A549 (cell line): ENCODE measurements around the gene SCYL2. TPM values are rescaled to one million over a fixed set of nuclear protein-coding genes. Genes with fewer than 3 reads are reported as not detected.
A peak's percentile ranks its signal among the peaks of the same experiment; 100 is the strongest.
"Not testable (repeated sequence)": the region's sequence is repeated elsewhere in the genome, so short reads cannot be mapped to it uniquely, and the experiment has no call there.

Experiments
- ATAC-seq, 2 experiments: fragments of 200-7000 bp in 1 of 2; fragments of >200 bp in 1 of 2; cut with Nextera tagmentation in 1 of 2; cut with Tn5 transposase in 1 of 2; 3 replicates each; pipeline versions ENCODE4 v1.8.0 to v1.9.1; 2018 to 2020; ENCODE audit warnings: mild to moderate bottlenecking in 1 of 2, moderate library complexity in 1 of 2
- CTCF ChIA-PET: fragments of 300-600 bp; sonication (Branson Sonifier 250); formaldehyde crosslinking; extraction: SDS; loops from one replicate; lab custom pipeline; 2021; ENCODE audit warnings: antibody characterized with exemption, inconsistent platforms; lab: Yijun Ruan, JAX
- POLR2A ChIA-PET: fragments of 350-600 bp; formaldehyde crosslinking; extraction: SDS; loops from one replicate; lab custom pipeline; 2021; ENCODE audit warnings: antibody characterized with exemption, inconsistent platforms; lab: Yijun Ruan, JAX
- DNase-seq, 2 experiments: peaks; one replicate each; pipeline versions ENCODE4 v3.0.0 to v3.0.0-alpha.2; 2011 to 2016; ENCODE audit warnings: low read depth in 1 of 2, low spot score in 1 of 2
- FAIRE-seq: peaks from 2 replicates; lab custom pipeline; 2011; peaks lifted over from hg19 to GRCh38; lab: Jason Lieb, UNC
- H3K27ac ChIP-seq, 2 experiments: fragments of >200 bp; sonication (Bioruptor Twin); formaldehyde crosslinking; 3 replicates each; pipeline ENCODE4 v1.5.1; 2016 to 2017
- H3K4me1 ChIP-seq: fragments of >200 bp; sonication (Bioruptor Twin); formaldehyde crosslinking; 3 replicates; pipeline ENCODE4 v1.6.1; 2016
- H3K4me2 ChIP-seq: fragments of >200 bp; sonication (Bioruptor Twin); formaldehyde crosslinking; 3 replicates; pipeline ENCODE4 v1.6.1; 2016
- H3K4me3 ChIP-seq: fragments of >200 bp; sonication (Bioruptor Twin); formaldehyde crosslinking; 3 replicates; pipeline ENCODE4 v1.5.1; 2016
- H3K9me3 ChIP-seq: fragments of >200 bp; sonication (Bioruptor Twin); formaldehyde crosslinking; 3 replicates; pipeline ENCODE4 v1.6.1; 2016
- CBX2 ChIP-seq: fragments of 200-600 bp; sonication (generic); IDR thresholded peaks from 2 replicates; pipeline ENCODE4 v1.6.1; 2016; ENCODE audit warnings: low read depth, mild to moderate bottlenecking, borderline replicate concordance
- EHF ChIP-seq: fragments of 250-450 bp; sonication (Bioruptor Pico); IDR thresholded peaks from 2 replicates; pipeline ENCODE4 v1.5.0; 2020; ENCODE audit warnings: mild to moderate bottlenecking
- EHMT2 ChIP-seq: fragments of 200-600 bp; sonication (generic); IDR thresholded peaks from 2 replicates; pipeline ENCODE4 v1.6.1; 2016; ENCODE audit warnings: antibody characterized with exemption, low read depth, mild to moderate bottlenecking, moderate library complexity
- FOSB ChIP-seq: fragments of 250-450 bp; sonication (Bioruptor Pico); IDR thresholded peaks from 2 replicates; pipeline ENCODE4 v1.5.0; 2020; ENCODE audit warnings: mild to moderate bottlenecking, moderate library complexity
- GATA3 ChIP-seq: IDR thresholded peaks from 2 replicates; pipeline ENCODE4 v1.6.1; 2012; ENCODE audit warnings: borderline replicate concordance
- JUNB ChIP-seq: fragments of >200 bp; sonication (Bioruptor Twin); formaldehyde crosslinking; IDR thresholded peaks from 2 replicates; pipeline ENCODE4 v1.6.1; 2016
- NR3C1 ChIP-seq: fragments of >200 bp; sonication (Bioruptor Twin); formaldehyde crosslinking; IDR thresholded peaks from 3 replicates; pipeline ENCODE4 v1.6.1; 2017
- POLR2A ChIP-seq: IDR thresholded peaks from 2 replicates; pipeline ENCODE4 v1.6.1; 2012; ENCODE audit warnings: mild to moderate bottlenecking, low read length
- RAD21 ChIP-seq, 2 experiments: fragments of >200 bp in 1 of 2; sonication (Bioruptor Twin) in 1 of 2; formaldehyde crosslinking in 1 of 2; IDR thresholded peaks in 1 of 2; conservative IDR thresholded peaks in 1 of 2; 2 replicates in 1 of 2; 3 replicates in 1 of 2; pipeline ENCODE4 v1.6.1; 2012 to 2018; ENCODE audit warnings: inconsistent platforms in 1 of 2
- RARB ChIP-seq: fragments of 250-450 bp; sonication (Bioruptor Pico); IDR thresholded peaks from 2 replicates; pipeline ENCODE4 v1.8.0; 2021; ENCODE audit warnings: mild to moderate bottlenecking, moderate library complexity
- RFX5 ChIP-seq: fragments of 450-650 bp; IDR thresholded peaks from 2 replicates; pipeline ENCODE4 v1.7.1; 2014; ENCODE audit warnings: antibody characterized with exemption, mild to moderate bottlenecking, moderate library complexity
- SREBF2 ChIP-seq: fragments of 450-650 bp; IDR thresholded peaks from 2 replicates; pipeline ENCODE4 v1.6.1; 2014; ENCODE audit warnings: mild to moderate bottlenecking, moderate library complexity
- TP53 ChIP-seq: fragments of 250-450 bp; sonication (Bioruptor Pico); IDR thresholded peaks from 2 replicates; pipeline ENCODE4 v1.5.0; 2021; ENCODE audit warnings: mild to moderate bottlenecking, moderate library complexity
- USF2 ChIP-seq: fragments of 450-650 bp; IDR thresholded peaks from 2 replicates; pipeline ENCODE4 v1.6.1; 2014; ENCODE audit warnings: antibody characterized with exemption
- WGBS: methylation state at CpG from one replicate; pipeline ENCODE4 v1.1.6; 2017; ENCODE audit errors: missing lambda C conversion rate; 5-methylcytosine and 5-hydroxymethylcytosine counted together
- polyA plus RNA-seq, 4 experiments: library from polyadenylated mRNA; depleted of rRNA in 3 of 4; stranded (reverse); fragments of >200 nt; fragmentation: RNase III in 1 of 4; extraction: RNeasy Plus Mini Kit Qiagen cat#74134 plus additional on column Dnase treatment in 1 of 4; gene quantifications; 2 replicates in 3 of 4; 3 replicates in 1 of 4; pipeline ENCODE4 v1.2.3, GENCODE V29; 2011 to 2017
- TF ChIP-seq, protein P1 (sequence below): fragments of >200 bp; sonication (Bioruptor Twin); formaldehyde crosslinking; IDR thresholded peaks from 3 replicates; pipeline ENCODE4 v1.5.1; 2016
- TF ChIP-seq, protein P2 (sequence below): IDR thresholded peaks from 2 replicates; pipeline ENCODE4 v1.6.1; 2012

SCYL2 gene
- polyA plus RNA-seq, 2 of the 4 experiments (the other 2 are of a cell fraction), result 21.7 to 51.7 TPM

- Histone ChIP-seq H3K4me2 (no peak overlapping the region), H3K27ac (no peak overlapping the region), H3K4me3 (no peak overlapping the region), H3K4me1 (peaks cover 1% of the 10 kb centered on the region; the same call in 2 of the 3 replicates), H3K9me3 (no peaks in the 10 kb centered on the region)
- ATAC-seq (peak; percentile 81), DNase-seq (peak in 1 of 2 experiments; percentile 60), FAIRE-seq (no peak)
- POLR2A ChIA-PET, result interaction anchor here (0.6 kb wide), 3 partner anchors 17 to 131 kb away, joined by 3 to 5 read pairs (median 3); no protein-coding TSS in a partner anchor
- CTCF ChIA-PET, result interaction anchor here (0.6 to 0.9 kb wide), 2 partner anchors 72 to 84 kb away, joined by 3 to 4 read pairs; no protein-coding TSS in a partner anchor
- 90% methylated on average over 5 of the region's 5 CpGs for WGBS
- TF ChIP-seq RAD21 (conservative IDR thresholded peaks at IDR 0.05 in 1 of 2, IDR thresholded peaks at IDR 0.05 in 1 of 2) (peak; percentile 24 to 50; a peak in 2 of 5 replicates), TP53 (CRISPR knock-in tag) (no peak)
Measured at GRCh38 chr12:100229036-100229635, 37.8 kb upstream of the SCYL2 start.

DNA sequence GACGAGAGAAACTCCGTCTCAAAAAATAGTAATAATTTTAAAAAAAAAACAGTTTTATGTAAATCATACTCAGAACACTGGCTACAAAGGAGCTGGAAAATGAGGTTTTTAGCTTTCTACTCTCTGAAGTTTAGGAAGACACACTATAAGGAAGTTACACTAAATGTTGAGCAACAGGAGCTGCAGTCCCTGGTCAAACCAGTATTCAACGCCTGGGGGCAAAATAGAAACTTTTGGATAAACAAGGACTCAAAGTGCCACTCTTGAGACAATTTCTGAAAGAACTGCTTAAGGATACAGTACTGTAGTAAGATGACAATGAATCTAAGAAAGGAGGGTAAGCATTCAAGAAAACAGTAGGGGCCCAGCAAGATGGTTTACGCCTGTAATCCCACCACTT lies 37.1 kb upstream of the SCYL2 start:
- Histone ChIP-seq H3K4me2 (no peak overlapping the region), H3K27ac (no peak overlapping the region), H3K4me3 (no peak overlapping the region), H3K9me3 (no peaks in the 10 kb centered on the region), H3K4me1 (peaks cover 6% of the 10 kb centered on the region; the same call in 2 of the 3 replicates)
- whole genome bisulfite sequencing, result 93% methylated on average over 4 of the region's 4 CpGs
- no peak for TF ChIP-seq JUNB
- no peak for TF ChIP-seq CBX2
- TF ChIP-seq EHMT2, result no peak
- TF ChIP-seq USF2, result no peak
- TF ChIP-seq RFX5, result no peak
- TF ChIP-seq GATA3, result no peak
- ChIA-PET POLR2A (no interaction called here), CTCF (interaction anchor here (0.6 to 0.9 kb wide), 4 partner anchors 29 to 325 kb away, joined by 3 to 4 read pairs (median 3); no protein-coding TSS in a partner anchor)
- no peak for DNase-seq
- ATAC-seq, result no peak
- no peak for FAIRE-seq

GRCh38 chr12:100231873-100232272 lies 35.1 kb upstream of the SCYL2 start:
- DNase-seq, H3K4me2 ChIP-seq, H3K9me3 ChIP-seq, ATAC-seq, H3K4me1 ChIP-seq, H3K27ac ChIP-seq, H3K4me3 ChIP-seq, FAIRE-seq: not testable (repeated sequence)
- 87% methylated on average over 3 of the region's 3 CpGs for WGBS
- ChIA-PET POLR2A (interaction anchor here (0.7 to 1.0 kb wide), 2 partner anchors 35 to 453 kb away, joined by 3 read pairs; partner anchors contain the start of genes DEPDC4 and SCYL2), CTCF (interaction anchor here (0.7 to 1.5 kb wide), 5 partner anchors 9 to 1188 kb away, joined by 3 to 4 read pairs (median 3); no protein-coding TSS in a partner anchor)

DNA sequence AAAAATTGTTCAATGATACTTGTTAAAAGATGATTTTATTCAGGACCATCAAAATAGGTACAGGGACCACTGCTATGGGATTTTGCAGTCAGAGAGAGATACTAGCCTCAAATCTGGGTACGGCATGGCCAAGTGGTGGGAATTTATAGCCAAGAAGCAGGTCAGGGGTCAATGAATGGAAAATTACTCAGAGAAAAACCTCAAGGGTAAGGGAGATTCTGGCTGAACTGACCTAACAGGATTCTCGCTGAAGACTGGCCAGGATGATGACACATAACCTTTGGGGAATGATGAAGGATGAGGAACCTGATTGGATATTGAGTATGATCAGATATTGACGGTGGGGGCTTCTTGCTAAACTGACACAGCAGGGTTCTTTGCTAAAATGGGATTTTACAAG lies 32.8 kb upstream of the SCYL2 start:
- FAIRE-seq (no peak), ATAC-seq (peak; percentile 61 to 66), DNase-seq (no peak)
- H3K4me1 ChIP-seq, result peaks cover 6% of the 10 kb centered on the region; the same call in 2 of the 3 replicates
- POLR2A ChIA-PET, result no interaction called here
- WGBS, result 28% methylated on average over 3 of the region's 3 CpGs
- TF ChIP-seq FOSB (CRISPR knock-in tag) (no peak), EHF (CRISPR knock-in tag) (no peak), NR3C1 (no peak), RARB (CRISPR knock-in tag) (no peak), RFX5 (no peak), SREBF2 (no peak), POLR2A (no peak)
- TF ChIP-seq, protein P1, sequence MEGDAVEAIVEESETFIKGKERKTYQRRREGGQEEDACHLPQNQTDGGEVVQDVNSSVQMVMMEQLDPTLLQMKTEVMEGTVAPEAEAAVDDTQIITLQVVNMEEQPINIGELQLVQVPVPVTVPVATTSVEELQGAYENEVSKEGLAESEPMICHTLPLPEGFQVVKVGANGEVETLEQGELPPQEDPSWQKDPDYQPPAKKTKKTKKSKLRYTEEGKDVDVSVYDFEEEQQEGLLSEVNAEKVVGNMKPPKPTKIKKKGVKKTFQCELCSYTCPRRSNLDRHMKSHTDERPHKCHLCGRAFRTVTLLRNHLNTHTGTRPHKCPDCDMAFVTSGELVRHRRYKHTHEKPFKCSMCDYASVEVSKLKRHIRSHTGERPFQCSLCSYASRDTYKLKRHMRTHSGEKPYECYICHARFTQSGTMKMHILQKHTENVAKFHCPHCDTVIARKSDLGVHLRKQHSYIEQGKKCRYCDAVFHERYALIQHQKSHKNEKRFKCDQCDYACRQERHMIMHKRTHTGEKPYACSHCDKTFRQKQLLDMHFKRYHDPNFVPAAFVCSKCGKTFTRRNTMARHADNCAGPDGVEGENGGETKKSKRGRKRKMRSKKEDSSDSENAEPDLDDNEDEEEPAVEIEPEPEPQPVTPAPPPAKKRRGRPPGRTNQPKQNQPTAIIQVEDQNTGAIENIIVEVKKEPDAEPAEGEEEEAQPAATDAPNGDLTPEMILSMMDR, result no peak
- TF ChIP-seq, protein P2, sequence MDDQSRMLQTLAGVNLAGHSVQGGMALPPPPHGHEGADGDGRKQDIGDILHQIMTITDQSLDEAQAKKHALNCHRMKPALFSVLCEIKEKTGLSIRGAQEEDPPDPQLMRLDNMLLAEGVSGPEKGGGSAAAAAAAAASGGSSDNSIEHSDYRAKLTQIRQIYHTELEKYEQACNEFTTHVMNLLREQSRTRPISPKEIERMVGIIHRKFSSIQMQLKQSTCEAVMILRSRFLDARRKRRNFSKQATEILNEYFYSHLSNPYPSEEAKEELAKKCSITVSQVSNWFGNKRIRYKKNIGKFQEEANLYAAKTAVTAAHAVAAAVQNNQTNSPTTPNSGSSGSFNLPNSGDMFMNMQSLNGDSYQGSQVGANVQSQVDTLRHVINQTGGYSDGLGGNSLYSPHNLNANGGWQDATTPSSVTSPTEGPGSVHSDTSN, result no peak
- no peak overlapping the region for H3K4me3 ChIP-seq
- H3K27ac ChIP-seq, result no peak overlapping the region
- H3K9me3 ChIP-seq, result no peaks in the 10 kb centered on the region
- CTCF ChIA-PET, result interaction anchor here (0.6 to 3.0 kb wide), 18 partner anchors 9 to 500 kb away, joined by 3 to 16 read pairs (median 3); no protein-coding TSS in a partner anchor
- H3K4me2 ChIP-seq, result peak overlapping the region; percentile 44
